NCI-H1694 (cell line): Measurements from ENCODE around the gene COX19.
A peak's percentile ranks its signal among the peaks of the same experiment; 100 is the strongest.
"Not testable (repeated sequence)": the region's sequence is repeated elsewhere in the genome, so short reads cannot be mapped to it uniquely, and the experiment has no call there.

Source experiments
- DNase-seq: peaks from one replicate; lab custom pipeline; 2025; lab: John Stamatoyannopoulos, UW

COX19 gene

DNA sequence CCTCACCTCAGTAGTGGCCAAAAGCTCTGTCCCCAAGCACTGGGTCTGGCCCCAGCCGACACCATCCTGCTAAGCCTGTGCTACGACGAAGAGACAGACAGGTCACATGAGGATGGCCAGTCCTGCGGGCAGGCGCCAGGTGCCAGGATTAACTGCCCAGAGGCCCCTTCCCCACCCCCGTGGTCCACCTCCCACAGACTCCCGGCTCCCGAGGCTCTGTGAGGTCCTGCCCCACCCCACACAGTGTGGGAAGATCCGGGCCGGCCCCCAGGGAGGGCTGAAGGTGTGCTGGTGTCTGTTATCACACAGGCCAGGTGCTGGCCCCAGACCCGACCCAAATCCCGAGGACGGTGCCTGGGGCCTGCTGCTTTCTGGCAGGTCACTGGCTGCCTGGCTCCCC, 34.9 kb upstream of the COX19 start:
- DNase-seq = no peak

DNA sequence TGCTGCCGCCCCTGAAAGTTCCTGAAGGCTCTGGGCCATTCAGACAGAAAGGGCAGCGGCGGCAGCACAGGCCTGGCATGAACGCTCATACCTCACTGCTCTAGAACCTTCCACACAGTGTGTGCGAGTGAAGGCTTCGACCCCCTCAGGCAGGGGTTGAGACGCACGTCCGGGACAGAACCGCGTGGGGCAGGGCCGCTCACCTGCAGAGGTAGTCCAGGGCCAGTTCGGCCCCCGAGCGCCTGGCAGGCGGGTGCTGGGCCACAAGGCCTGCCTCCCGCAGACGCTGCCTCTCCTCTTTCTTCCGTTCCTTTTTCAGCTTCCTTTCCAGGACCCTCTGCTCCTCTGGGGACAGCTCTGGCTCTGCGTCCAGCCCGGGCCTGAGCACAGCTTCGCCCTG, 34.4 kb upstream of the COX19 start:
- DNase-seq = no peak

DNA sequence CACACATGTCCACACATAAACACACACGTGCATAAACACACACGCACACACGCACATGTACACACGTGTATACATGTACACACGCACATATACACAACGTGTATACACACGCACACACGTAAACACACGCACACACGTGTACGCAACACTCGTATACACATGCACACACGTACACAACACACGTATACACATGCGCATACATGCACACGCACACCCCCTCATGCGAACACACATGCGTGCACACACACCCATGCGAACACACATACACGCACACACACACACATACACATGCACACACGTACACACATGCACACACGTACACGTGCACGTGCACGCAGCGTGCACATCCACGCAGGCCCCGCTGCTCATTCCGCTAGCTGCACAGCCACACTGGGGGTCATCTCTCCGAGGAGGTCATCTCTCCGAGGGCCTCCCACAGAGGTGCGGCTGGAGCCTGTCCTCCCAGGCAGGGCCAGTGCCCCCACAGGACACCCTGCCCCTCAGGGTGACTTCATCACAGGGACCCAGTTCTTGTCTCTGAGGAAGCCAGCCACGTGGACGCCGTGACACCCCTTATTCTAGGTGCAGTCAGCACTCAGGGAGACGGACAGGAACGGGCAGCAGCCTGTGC, 33.5 kb upstream of the COX19 start:
- no peak for DNase-seq

DNA sequence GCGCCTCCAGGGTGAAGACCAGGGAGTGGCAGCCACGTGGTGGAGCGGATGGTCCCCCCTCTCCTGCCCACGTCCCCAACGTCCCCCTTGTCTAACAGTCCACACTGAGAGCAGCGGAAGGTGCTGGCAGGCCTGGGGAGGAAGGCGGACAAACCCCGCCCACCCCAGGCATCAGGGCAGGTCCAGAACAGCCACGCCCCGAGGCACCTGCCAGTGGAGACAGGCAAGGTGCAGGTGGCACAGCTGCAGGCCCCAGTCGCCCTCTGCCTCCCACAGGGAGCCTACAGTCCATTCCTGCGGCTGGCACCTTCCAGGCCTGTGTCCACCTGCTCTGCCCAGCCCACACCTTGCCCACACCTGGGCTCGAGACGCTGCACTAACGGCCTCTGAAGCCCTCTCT, 32.6 kb upstream of the COX19 start:
- no peak for DNase-seq

DNA sequence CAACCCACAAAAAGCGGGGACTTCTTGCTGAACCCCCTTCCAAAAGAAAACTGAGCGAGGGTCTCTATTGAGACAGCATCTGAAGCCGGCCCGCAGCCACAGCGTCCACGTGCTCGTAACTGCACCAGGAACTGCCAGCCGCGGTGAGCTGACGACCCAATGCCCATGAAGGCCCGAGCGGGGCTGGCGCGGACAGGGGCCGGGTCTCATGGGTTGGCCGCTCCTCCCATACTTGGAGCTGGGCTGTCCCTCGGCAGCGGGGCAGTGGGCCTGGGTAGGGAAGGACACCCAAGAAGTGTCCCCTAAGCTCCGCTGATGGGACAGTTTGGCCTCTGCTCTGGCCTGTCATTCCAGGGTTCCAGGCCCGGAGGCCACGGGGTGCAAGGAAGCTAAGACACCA, 30.0 kb upstream of the COX19 start:
- no peak for DNase-seq

DNA sequence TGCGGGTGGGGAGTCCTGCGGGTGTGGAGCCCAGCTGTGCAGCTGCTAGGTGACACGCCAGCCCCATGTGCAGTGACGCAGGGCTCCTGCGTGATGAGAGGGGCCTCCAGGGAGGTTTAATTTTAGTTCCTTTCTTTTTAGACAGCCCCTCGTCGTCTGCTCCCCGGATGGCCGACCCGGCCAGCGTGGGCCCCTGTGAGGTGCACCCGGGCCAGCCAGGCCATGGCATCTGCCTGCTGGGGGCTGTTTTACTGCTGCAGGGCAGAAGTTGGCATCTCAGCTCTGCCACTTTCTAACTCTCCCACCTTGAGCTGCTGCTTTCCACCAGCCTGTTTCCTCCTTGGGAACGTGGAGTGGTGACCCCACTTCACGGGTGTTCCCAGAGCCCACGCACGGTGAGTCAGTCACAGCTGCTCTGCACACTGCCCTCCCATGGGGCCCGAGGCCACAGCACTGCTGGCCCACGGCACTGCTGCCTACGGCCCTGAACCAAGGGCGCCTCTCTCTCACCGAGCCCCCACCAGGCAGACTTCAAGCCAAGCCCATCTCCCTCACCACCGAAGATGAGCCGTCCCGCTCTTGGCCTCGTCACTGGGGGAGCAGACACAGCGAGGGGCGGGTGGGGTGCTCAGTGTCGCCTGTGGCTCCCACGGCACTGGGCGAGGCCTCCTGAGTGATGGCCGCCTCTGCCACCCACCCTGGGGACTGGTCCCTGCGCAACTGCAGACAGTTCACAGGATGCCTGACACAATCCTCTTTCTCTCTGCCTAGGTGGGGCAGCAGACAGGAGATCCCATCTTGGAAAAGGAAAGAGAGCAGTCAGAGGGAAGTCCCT, 28.9 kb upstream of the COX19 start:
- DNase-seq = no peak

DNA sequence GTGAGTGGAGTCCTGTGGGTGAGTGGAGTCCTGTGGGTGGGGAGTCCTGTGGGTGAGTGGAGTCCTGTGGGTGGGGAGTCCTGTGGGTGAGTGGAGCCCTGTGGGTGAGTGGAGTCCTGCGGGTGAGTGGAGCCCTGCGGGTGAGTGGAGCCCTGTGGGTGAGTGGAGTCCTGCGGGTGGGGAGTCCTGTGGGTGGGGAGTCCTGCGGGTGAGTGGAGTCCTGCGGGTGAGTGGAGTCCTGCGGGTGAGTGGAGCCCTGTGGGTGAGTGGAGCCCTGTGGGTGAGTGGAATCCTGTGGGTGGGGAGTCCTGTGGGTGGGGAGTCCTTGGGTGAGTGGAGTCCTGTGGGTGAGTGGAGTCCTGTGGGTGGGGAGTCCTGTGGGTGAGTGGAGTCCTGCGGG, 27.1 kb upstream of the COX19 start:
- not testable (repeated sequence) for DNase-seq

DNA sequence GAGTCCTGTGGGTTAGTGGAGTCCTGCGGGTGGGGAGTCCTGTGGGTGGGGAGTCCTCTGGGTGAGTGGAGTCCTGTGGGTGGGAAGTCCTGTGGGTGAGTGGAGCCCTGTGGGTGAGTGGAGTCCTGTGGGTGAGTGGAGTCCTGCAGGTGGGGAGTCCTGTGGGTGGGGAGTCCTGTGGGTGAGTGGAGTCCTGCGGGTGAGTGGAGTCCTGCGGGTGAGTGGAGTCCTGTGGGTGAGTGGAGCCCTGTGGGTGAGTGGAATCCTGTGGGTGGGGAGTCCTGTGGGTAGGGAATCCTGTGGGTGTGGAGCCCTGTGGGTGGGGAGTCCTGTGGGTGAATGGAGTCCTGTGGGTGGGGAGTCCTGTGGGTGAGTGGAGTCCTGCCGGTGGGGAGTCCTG, 26.7 kb upstream of the COX19 start:
- DNase-seq = not testable (repeated sequence)

DNA sequence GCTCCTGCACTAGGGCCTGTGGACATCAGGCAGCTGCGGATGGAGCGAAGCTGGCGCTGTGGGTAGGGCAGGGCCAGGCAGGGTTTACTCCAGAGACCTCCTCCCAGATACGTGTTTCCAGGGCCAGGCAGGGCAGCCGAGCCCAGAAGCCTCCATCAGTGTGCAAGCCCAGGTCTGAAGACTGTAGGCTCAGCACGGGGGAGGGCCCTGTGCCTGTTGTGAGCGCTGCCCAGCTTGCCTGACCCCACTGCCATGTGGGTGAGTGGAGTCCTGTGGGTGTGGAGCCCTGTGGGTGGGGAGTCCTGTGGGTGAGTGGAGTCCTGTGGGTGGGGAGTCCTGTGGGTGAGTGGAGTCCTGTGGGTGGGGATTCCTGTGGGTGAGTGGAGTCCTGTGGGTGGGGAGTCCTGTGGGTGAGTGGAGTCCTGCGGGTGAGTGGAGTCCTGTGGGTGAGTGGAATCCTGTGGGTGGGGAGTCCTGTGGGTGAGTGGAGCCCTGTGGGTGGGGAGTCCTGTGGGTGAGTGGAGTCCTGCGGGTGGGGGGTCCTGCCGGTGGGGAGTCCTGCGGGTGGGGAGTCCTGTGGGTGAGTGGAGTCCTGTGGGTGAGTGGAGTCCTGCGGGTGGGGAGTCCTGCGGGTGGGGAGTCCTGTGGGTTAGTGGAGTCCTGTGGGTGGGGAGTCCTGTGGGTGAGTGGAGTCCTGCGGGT, 25.9 kb upstream of the COX19 start:
- not testable (repeated sequence) for DNase-seq

DNA sequence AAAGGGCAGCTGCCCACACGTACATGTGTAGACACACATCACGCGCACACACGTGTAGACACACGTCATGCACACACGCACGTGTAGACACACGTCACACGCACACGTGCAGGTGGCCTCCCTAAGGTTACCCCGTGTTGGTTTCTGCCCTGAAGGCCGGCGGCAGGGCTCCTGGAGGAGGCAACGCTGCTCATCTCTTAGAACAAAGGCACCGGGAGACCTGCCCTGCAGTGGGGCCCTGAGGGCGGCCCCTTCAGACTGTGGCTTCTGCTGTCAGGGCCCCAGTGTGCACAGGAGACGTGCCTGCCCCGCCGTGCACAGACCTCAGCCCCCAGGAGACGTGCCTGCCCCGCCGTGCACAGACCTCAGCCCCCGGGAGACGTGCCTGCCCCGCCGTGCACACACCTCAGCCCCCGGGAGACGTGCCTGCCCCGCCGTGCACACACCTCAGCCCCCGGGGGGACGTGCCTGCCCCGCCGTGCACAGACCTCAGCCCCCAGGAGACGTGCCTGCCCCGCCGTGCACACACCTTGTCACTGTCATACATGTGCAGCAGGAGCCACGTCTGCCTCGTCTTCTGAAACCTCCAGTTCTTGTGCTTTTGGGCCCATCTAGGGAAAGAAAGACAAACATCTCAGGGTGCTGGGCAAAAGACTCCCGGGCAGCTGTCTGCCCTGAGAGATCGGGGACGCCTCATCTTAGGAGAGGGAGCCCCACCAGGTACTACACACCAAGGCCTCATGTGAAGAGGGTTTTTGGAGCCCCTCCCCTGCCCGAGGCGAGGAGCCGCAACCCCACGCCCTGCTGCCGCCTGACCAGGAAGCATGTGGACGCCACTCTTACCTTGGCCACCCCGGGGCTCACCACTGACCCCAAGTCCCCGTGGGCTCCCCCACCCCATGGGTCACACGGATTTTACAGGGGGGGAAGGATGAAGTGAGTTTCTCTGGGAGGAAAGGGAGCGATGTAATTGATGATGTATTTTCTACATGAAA, 24.9 kb upstream of the COX19 start:
- no peak for DNase-seq

DNA sequence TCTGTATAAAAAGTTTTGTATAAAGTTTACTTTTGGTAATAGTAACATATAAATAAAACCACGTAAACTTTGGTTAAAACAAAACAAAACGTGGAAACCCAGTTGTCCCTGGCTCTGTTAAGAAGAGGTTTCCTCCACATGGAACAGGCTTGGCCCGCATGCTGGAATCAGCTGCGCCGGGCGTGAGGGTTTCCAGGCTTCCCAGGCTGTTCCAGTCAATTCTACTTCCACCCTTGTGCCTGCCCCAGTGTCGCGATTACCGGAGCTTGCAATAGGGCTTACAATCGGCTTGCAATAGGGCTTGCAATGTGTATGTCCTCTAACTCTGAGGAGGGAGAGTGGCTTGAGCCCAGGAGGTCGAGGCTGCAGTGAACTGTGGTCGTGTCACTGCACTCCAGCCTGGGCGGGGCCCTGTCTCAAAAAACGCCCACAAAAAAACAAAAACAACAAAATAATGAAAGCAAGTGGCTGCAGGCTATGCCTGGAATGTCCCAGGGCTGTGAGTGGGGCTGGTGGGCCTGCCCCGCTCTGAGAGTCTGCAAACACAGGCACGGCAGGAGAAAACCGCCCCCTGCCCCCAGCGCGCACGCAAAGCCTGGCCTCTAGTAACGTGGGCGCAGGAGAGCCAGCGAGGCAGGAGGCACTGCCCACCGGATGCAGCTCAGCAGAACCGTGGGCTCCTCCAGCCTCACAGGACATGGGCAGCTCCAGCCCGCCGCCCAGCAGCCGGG, 24.0 kb upstream of the COX19 start:
- no peak for DNase-seq

DNA sequence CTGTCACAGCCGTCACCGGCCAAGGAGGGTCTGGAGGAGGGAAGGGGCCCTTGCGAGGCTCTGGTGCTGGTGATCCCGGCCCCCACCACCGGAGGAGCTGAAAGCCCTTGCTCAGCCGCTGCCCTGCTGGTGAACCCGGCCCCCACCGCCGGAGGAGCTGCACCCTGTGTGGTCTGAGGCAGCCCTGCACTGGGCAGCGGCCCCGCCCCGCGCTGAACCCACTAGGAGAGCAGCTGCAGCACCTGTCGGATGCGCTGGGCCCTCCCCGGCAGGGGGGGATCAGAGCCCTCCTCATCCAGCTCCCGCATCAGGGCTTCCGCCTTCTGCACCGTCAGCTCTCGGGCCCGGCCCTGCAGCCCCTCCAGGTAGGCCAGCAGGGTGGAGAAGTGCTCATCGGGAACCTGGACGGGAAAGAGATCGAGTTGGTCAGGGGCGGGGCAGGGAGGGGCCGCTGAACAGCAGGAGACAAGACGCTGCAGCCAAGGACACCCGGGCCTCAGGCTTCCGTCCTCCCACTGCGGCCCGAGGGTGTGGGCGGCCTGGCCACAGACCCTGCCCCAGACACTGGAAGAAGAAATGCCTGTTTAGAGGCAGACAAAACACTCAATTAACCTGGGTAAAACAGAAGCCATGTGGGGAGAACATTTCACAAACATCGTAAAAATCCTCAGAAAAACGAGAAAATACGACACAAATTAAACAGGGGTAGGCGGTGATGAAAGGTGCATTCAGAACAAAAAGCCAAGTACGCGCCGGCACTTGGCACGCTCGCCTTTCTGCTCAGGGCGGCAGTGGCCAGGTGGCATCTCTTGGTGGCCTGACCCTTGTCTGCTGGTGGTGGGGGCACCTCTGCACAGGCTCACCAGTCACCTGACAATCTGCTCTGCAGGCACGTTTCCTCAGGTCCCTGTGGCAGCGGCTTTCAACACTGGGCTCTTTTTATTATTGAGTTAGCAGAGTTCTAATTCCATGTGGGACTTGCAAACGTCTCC, 22.4 kb upstream of the COX19 start:
- DNase-seq = no peak

DNA sequence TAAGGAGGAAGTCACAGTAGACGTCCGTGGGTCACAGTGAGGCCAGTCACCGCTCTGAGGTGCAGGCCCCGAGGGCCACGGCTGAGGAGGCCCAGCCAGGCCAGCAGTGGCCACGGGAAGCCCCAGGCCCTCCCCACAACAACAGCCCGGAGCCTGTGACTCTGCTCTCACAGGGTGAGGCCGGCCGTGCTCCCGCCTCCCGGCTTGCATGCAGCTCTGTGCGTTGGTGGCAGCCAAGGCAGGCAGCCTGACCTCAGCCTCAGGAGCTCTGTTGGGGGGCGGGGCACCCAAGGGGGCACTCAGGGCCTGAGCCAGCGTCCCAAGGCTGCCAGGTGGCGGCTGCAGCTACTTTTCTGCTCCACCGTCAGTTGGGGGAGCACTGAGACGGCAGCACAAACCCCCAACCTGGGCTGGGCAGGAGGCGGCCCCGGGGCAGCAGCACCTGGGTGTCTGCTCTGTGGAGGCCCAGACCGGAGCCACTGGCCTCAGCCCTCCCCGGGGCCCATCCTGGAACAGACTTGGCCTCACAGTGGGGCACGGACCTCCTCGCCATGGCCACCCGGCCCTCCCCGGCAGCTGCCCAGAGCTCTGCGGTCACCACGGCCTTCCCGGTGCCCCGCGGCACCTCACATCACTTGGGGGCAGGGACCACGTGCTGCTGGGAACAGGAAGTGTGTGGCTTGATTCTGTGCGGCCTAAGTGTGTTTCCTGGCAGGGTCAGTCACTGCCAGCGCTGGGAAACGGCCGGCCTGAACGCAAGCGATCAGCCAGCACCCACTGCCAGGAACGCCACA, 20.9 kb upstream of the COX19 start:
- DNase-seq = no peak

DNA sequence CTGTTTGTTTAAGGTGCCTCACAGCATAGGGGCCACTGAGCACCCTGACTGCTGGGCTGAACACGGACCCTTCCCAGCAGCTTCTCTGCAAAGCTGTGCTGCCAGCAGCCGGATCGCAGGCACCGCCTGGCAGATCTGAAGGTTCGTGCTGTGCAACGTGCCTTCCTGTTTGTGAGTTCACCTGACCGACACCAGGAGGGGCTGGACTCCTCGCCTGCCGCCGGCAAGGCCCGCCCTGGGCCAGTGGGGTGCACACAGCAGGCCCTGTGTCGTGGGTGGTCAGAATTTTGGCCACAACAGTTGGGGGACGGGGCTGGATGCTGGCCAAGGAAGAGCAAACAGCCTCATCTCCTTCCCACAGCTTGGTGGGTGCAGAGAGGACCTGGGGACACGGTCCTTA, 20.2 kb upstream of the COX19 start:
- DNase-seq = no peak

DNA sequence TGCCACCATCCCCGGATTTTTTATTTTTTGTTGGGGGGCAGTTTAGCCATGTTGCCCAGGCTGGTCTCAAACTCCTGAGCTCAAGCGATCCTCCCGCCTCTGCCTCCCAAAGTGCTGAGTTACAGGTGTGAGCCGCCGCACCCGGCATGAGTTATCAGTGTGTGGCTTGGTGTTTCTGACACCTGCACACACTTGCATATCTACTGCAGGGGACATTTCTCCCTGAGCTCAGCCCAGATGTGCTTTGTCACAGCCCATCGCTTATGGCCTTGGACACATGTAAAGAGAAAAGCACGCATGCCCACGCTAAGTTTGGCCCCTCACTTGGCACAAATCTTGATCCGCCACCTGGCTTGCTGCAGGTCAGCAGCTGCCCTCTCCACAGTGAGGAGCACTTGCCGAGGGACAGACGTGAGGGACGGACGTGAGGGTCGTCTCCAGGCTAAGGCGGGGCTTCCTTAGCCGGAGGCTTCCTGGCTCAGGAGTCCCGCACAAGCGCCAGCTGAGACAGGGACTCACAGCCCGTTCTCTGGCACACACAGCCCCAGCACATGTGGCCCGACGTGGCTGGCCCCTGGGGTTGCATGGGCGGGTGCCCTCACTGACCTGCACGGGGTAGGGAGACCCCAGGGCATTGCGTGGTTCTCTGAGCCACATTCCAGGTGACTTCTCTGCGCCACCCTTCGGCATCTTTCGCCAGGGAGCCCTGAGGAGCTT, 19.4 kb upstream of the COX19 start:
- DNase-seq = no peak

DNA sequence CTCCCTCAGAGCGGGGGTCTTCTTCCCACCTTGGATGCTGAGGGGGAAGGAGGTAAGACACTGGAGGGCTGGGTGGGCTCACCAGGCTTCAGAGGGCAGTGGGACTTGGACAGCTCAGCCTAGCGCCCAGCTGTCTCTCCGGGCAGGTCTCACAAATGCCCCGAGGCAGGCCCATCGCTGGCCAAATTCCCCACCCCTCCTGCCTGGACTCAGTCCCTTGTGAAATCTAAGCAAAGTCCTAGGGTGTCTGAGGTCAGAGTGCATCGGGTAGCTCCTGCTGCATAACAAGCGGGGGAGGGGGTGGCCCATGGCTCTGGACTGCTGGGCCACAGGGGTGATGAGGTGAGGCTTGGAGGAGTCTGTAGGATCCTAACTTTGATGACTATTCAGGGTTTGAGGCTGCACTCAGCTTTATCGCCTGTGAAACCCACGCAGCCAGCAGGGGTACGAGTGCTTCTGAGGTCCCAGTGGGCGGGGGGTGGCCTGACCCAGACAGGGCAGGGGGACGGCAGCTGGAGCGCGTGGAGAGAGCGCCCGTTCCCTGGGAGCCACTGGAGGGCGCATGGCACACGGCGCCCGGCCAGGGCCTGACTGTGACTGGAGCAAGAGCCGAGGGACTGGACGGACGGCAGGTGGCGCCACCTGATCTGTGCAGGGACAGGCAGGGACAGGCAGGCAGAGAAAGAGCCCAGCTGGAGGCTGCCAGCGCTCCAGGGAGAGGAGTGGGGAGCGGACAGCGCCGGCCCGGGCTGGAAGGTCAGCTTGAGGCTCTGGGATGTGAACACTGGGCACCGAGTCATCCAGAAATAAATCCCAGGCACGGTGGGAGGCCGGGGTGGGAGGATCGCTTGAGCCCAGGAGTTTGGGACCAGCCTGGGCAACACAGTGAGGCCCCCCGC, 17.6 kb upstream of the COX19 start:
- DNase-seq = peak; percentile 91
